Measurements from ENCODE around the gene TUBB2B.

Gene TUBB2B

GRCh38 chr6:3230900-3231246 is 3.4 kb upstream of the TUBB2B start:
- TF ChIP-seq CTCF (conservative IDR thresholded peaks at IDR 0.05; ENCODE audit: control insufficient read depth, insufficient read depth, low read depth, low read length) = no peak
- H3K4me3 ChIP-seq (ENCODE audit: control insufficient read depth, low read depth, low read length) = peak overlapping the region; percentile 51
- no peak for DNase-seq (ENCODE audit: low read depth)

- DNase-seq (ENCODE audit: low read depth) = no peak
- H3K4me3 ChIP-seq (ENCODE audit: control insufficient read depth, low read depth, low read length) = no peak overlapping the region
- TF ChIP-seq CTCF (conservative IDR thresholded peaks at IDR 0.05; ENCODE audit: control insufficient read depth, insufficient read depth, low read depth, low read length) = no peak
These were observed 2.9 kb upstream of the TUBB2B start for GRCh38 chr6:3230256-3230882.

- no peak for TF ChIP-seq CTCF (conservative IDR thresholded peaks at IDR 0.05; ENCODE audit: control insufficient read depth, insufficient read depth, low read depth, low read length)
- no peak for DNase-seq (ENCODE audit: low read depth)
- H3K4me3 ChIP-seq (ENCODE audit: control insufficient read depth, low read depth, low read length) = no peak overlapping the region
These were observed 2.2 kb upstream of the TUBB2B start for GRCh38 chr6:3229566-3230178.

GRCh38 chr6:3228771-3229565 is 1.5 kb upstream of the TUBB2B start:
- no peak overlapping the region for H3K4me3 ChIP-seq (ENCODE audit: control insufficient read depth, low read depth, low read length)
- no peak for DNase-seq (ENCODE audit: low read depth)
- no peak for TF ChIP-seq CTCF (conservative IDR thresholded peaks at IDR 0.05; ENCODE audit: control insufficient read depth, insufficient read depth, low read depth, low read length)

- no peak for DNase-seq (ENCODE audit: low read depth)
- no peak overlapping the region for H3K4me3 ChIP-seq (ENCODE audit: control insufficient read depth, low read depth, low read length)
- TF ChIP-seq CTCF (conservative IDR thresholded peaks at IDR 0.05; ENCODE audit: control insufficient read depth, insufficient read depth, low read depth, low read length) = no peak
These were observed 706 bp upstream of the TUBB2B start for GRCh38 chr6:3228046-3228671.

GRCh38 chr6:3226481-3227362 is 731 bp downstream of the TUBB2B start:
- H3K4me3 ChIP-seq (ENCODE audit: control insufficient read depth, low read depth, low read length) = peak overlapping the region; percentile 13
- no peak for DNase-seq (ENCODE audit: low read depth)
- TF ChIP-seq CTCF (conservative IDR thresholded peaks at IDR 0.05; ENCODE audit: control insufficient read depth, insufficient read depth, low read depth, low read length) = no peak

Data from fibroblast of mammary gland (primary cell).